Measurements from ENCODE around the gene CD84.
A peak's percentile ranks its signal among the peaks of the same experiment; 100 is the strongest.
"Not testable (repeated sequence)": the region's sequence is repeated elsewhere in the genome, so short reads cannot be mapped to it uniquely, and the experiment has no call there.

The CD84 gene

DNA sequence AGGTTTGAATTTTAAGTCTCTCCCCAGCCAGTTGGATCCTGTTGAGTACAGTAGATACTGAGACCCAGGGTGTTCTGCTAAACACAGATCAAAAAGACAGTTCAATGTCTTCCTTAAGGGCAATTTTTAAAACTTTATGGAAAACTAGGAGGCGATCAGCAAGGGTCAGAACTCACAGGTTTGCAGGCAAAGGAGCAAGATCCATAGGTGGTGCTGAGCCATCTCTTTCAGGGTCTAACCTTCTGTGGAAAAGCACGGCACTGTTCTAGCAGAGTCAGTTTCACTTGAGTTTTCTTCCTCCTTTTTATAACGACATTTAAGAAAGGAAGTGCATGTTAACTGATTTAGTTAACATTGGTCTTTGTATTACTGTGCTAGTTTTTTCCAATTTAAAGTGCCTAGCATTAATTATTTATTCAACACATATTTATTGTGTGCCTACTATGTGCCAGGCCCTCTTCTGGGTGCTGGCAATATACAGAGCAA is at the start of gene CD84:
Gene CD84, minus strand, starts transcription at position 281 of the 486 bp plus-strand sequence. Its CDS starts 59 bp downstream, at position 222.
- peaks cover 64% of the 10 kb centered on the region for H3K4me1 Mint-ChIP-seq (ENCODE audit: low read depth)
- peaks cover 27% of the 10 kb centered on the region for H3K36me3 Mint-ChIP-seq (ENCODE audit: low read depth)
- peak within 1 kb of the TSS; percentile 95 for H3K27ac Mint-ChIP-seq
- peaks cover 10% of the 10 kb centered on the region for H3K9me3 Mint-ChIP-seq
- peak within 1 kb of the TSS; percentile 90 for H3K4me3 Mint-ChIP-seq
- H3K27me3 Mint-ChIP-seq (ENCODE audit: low read depth) = no peaks in the 10 kb centered on the region
- DNase-seq (ENCODE audit: low spot score) = no peak

DNA sequence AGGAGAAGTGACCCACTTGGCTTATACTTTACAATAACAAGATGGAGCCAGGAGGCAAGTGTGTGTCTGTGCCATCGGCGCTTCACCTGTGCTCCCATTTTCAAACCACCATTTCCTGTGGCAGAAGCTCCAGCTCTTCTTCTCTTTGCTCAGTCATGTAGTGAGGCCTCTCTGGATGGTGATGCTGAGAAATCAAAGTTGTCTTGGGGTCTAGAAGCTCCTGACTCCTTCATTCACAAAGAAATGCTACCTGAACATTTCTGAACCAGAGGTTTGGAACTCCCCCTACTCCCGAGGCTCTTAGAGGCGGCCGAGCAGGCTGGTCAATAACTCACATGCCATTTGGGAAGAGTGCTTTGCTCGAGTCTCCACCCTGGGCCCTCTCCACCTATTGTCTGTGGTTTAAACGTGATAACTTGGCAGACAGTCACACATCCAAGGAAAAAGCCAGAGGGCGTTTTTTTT is 49.5 kb upstream of the CD84 start:
- Mint-ChIP-seq H3K9me3 (peaks cover 3% of the 10 kb centered on the region), H3K36me3 (ENCODE audit: low read depth) (peaks cover 89% of the 10 kb centered on the region), H3K27ac (peak overlapping the region; percentile 99), H3K4me3 (peak overlapping the region; percentile 76), H3K27me3 (ENCODE audit: low read depth) (no peaks in the 10 kb centered on the region), H3K4me1 (ENCODE audit: low read depth) (peaks cover 95% of the 10 kb centered on the region)
- DNase-seq (ENCODE audit: low spot score) = no peak

DNA sequence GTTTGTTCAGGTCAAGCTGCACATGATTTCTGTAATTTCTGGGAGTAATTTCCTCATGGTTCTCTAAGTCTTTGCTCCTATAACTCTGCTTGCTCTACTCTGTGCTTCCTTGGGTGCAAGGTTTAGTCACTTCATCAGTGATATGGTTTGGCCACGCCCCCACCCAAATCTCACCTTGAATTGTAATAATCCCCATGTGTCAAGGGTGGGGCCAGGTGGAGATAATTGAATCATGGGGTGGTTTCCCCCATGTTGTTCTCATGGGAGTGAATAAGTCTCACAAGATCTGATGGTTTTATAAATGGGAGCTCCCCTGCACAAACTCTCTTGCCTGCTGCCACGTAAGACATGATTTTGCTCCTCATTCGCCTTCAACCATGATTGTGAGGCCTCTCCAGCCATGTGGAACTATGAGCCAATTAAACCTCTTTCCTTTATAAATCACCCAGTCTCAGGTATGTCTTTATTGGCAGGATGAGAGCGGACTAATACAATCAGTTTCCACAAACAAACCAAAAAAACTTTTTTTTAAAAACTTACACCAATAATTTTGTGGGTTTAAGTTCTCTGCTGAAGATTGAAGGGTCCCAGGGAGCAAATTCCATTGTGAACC is 48.5 kb upstream of the CD84 start:
- Mint-ChIP-seq H3K4me1 (ENCODE audit: low read depth) (peaks cover 95% of the 10 kb centered on the region), H3K27ac (peak overlapping the region; percentile 99), H3K36me3 (ENCODE audit: low read depth) (peaks cover 89% of the 10 kb centered on the region), H3K4me3 (peak overlapping the region; percentile 87)
- H3K9me3 Mint-ChIP-seq; H3K27me3 Mint-ChIP-seq (ENCODE audit: low read depth): not testable (repeated sequence)
- DNase-seq (ENCODE audit: low spot score) = peak; percentile 64

DNA sequence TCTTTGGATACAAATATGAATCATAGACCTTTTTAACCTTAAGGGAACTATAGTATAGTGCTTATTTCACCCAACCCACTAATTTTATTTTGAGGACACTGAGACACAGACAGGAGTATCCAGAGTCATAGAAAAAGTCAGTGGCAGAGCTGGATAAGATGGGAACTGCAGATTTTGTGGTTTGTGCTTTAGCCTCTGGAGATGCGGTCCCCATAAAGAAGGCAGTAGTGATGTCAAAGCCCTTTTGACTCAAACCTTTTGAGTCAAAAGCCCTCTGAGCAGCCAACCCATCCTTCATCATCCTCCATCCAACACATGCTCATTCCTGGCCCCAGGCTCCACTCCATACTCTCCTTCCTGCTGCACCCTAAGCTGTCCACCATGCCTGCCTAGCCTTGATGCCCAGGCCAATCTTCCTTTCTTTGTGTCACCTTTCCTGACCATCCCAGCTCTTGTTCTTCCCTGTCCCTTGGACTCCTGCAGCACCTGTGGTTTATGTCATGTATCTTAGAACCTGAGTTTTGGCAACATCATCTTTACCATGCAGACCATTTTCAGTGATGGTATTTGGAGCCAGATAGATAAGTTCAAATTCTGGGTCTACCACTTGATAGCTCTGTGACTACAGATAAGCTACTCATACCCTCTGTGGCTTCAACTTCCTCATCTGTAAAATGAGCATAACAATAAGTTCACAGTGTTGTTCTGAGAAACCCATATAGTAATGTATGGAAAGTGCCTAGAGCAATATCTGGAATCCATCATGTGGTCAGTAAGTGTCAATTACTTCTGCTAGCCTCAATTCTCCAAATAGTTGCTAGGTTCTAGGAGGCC is 47.4 kb upstream of the CD84 start:
- Mint-ChIP-seq H3K36me3 (ENCODE audit: low read depth) (peaks cover 91% of the 10 kb centered on the region), H3K27me3 (ENCODE audit: low read depth) (no peaks in the 10 kb centered on the region), H3K9me3 (peaks cover 3% of the 10 kb centered on the region), H3K4me1 (ENCODE audit: low read depth) (peaks cover 98% of the 10 kb centered on the region), H3K4me3 (peak overlapping the region; percentile 87), H3K27ac (peak overlapping the region; percentile 99)
- DNase-seq (ENCODE audit: low spot score) = peak; percentile 16

- H3K36me3 Mint-ChIP-seq (ENCODE audit: low read depth) = peaks cover 91% of the 10 kb centered on the region
- H3K27ac Mint-ChIP-seq = peak overlapping the region; percentile 99
- H3K27me3 Mint-ChIP-seq (ENCODE audit: low read depth) = no peaks in the 10 kb centered on the region
- H3K9me3 Mint-ChIP-seq = no peaks in the 10 kb centered on the region
- DNase-seq (ENCODE audit: low spot score) = peak; percentile 78
- peak overlapping the region; percentile 87 for H3K4me3 Mint-ChIP-seq
- peaks cover 97% of the 10 kb centered on the region for H3K4me1 Mint-ChIP-seq (ENCODE audit: low read depth)
Observed at GRCh38 chr1:160625725-160626498, 46.6 kb upstream of the CD84 start.

DNA sequence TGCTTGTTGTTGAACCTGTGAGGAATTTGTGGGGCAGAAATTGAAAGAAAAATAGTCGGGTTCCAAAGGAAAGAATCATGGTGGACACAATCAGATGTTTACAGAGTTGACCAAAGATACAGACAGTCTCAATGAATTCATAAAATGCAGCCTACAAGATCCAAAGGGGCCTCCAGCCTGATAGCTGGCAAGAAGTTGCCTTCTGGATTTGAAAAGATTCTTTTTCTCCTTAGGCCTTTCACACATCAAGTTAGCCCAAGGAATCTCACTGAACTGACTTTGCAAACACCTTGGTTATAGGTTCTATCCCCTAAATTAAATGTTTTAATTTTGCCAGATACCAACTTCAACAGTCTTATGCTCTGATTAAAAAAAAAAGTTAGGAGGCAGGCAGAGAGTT is 46.0 kb upstream of the CD84 start:
- Mint-ChIP-seq H3K4me3 (peak overlapping the region; percentile 87), H3K27ac (peak overlapping the region; percentile 99), H3K27me3 (ENCODE audit: low read depth) (no peaks in the 10 kb centered on the region), H3K9me3 (no peaks in the 10 kb centered on the region), H3K36me3 (ENCODE audit: low read depth) (peaks cover 87% of the 10 kb centered on the region), H3K4me1 (ENCODE audit: low read depth) (peaks cover 92% of the 10 kb centered on the region)
- peak; percentile 2 for DNase-seq (ENCODE audit: low spot score)

- DNase-seq (ENCODE audit: low spot score) = peak; percentile 0
- H3K9me3 Mint-ChIP-seq = no peaks in the 10 kb centered on the region
- H3K36me3 Mint-ChIP-seq (ENCODE audit: low read depth) = peaks cover 88% of the 10 kb centered on the region
- peak overlapping the region; percentile 99 for H3K27ac Mint-ChIP-seq
- H3K4me3 Mint-ChIP-seq = peak overlapping the region; percentile 87
- H3K27me3 Mint-ChIP-seq (ENCODE audit: low read depth) = no peaks in the 10 kb centered on the region
- H3K4me1 Mint-ChIP-seq (ENCODE audit: low read depth) = peaks cover 90% of the 10 kb centered on the region
Observed at GRCh38 chr1:160624464-160624863, 45.2 kb upstream of the CD84 start.

DNA sequence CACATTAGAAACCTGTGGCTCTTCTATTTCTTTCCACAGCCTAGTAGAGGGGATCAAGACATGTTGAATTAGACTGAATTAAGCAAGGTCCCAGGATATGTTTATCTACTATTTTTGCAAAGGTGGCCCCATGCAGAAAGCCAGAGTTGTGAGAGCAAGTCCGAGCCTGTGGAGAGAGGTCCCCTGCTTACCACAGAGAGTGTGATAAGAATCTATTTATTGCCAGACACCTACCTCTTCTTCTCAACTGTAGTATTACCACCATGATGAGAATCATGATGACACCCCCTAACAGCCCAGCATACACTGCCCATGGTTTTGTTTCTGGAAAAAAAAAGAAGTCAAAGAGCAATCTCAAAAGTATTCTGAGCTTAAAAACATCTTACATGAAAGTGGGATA is 44.6 kb upstream of the CD84 start:
- no peaks in the 10 kb centered on the region for H3K27me3 Mint-ChIP-seq (ENCODE audit: low read depth)
- H3K9me3 Mint-ChIP-seq = peaks cover 5% of the 10 kb centered on the region
- peak; percentile 45 for DNase-seq (ENCODE audit: low spot score)
- H3K4me1 Mint-ChIP-seq (ENCODE audit: low read depth) = peaks cover 90% of the 10 kb centered on the region
- H3K4me3 Mint-ChIP-seq = peak overlapping the region; percentile 87
- peak overlapping the region; percentile 99 for H3K27ac Mint-ChIP-seq
- H3K36me3 Mint-ChIP-seq (ENCODE audit: low read depth) = peaks cover 91% of the 10 kb centered on the region

- H3K27me3 Mint-ChIP-seq (ENCODE audit: low read depth) = no peaks in the 10 kb centered on the region
- peaks cover 7% of the 10 kb centered on the region for H3K9me3 Mint-ChIP-seq
- peaks cover 87% of the 10 kb centered on the region for H3K4me1 Mint-ChIP-seq (ENCODE audit: low read depth)
- peak overlapping the region; percentile 87 for H3K4me3 Mint-ChIP-seq
- DNase-seq (ENCODE audit: low spot score) = peak; percentile 70
- H3K27ac Mint-ChIP-seq = peak overlapping the region; percentile 99
- peaks cover 89% of the 10 kb centered on the region for H3K36me3 Mint-ChIP-seq (ENCODE audit: low read depth)
Observed at GRCh38 chr1:160623227-160623633, 43.9 kb upstream of the CD84 start.

DNA sequence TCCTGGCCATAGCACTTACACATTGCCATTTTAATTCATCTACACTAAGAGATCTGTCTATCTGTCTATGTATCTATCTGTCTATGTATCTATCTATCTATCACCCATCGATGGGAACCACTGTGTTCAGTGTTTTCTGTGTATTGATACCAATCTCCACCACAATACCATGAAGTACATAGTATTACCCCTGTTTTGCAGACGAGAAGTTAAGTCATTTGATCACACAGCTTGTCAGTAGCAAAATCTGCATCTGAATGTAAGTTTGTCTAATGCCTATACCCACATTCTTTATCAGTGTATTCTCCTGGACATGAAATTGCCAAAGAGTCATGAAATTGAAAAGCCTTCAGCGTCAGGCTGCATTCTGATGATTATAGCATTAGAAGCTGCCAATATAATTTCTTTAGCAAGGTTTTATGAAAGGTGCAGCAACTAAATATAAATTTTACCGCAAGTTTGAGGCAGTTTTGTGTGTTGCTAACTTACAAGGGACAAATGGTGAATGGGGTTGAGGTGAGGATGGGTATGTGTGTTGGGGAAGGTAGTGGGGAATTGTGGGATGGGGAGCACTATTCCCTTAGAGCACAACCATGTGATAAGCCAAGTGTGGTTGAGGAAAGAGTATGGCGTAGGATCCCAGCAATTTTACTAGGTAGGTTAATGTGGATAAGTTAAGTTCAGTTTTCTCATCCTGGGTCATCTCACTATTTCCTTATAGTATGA is 43.4 kb upstream of the CD84 start:
- H3K9me3 Mint-ChIP-seq = peaks cover 7% of the 10 kb centered on the region
- peaks cover 85% of the 10 kb centered on the region for H3K4me1 Mint-ChIP-seq (ENCODE audit: low read depth)
- no peaks in the 10 kb centered on the region for H3K27me3 Mint-ChIP-seq (ENCODE audit: low read depth)
- H3K36me3 Mint-ChIP-seq (ENCODE audit: low read depth) = peaks cover 89% of the 10 kb centered on the region
- no peak for DNase-seq (ENCODE audit: low spot score)
- H3K4me3 Mint-ChIP-seq = peak overlapping the region; percentile 87
- peak overlapping the region; percentile 99 for H3K27ac Mint-ChIP-seq

DNA sequence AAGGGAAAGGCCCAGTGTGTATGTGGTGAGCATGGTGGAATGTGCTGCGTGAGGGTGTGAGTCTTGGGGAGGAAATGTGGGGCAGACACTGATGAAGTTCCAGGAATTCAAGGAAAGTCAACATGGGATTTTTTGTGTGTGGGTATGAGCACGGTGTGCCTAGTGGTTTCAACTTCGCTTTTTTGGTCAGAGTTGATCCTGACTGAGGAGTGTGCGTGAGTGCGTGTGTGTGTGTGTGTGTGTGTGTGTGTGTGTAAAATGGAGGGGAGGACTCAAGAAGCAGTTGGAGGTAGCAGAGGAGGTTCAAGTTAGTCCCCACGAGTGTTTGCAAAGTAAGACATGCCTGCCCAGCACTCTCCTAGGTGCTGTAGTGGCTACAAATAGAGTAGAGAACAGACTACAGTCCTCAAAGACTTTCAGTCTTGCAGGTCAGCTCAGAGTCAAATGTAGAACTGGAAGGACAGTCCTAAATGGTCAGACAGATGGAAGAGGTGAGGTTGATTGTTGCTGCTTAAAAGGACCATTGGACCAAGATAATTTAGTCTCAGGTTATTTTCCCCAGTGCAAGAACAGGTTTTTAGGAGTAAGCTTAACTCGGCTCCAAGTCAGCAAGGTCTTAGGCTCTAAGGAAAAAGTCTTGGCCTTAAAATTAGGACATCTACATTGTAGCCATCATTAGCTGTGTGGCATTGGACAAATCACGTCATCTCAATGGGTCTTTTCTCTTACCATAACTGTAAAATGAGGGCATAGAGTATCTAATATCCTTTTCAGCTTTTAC is 42.5 kb upstream of the CD84 start:
- no peaks in the 10 kb centered on the region for H3K27me3 Mint-ChIP-seq (ENCODE audit: low read depth)
- H3K27ac Mint-ChIP-seq = peak overlapping the region; percentile 99
- H3K4me3 Mint-ChIP-seq = peak overlapping the region; percentile 87
- H3K4me1 Mint-ChIP-seq (ENCODE audit: low read depth) = peaks cover 80% of the 10 kb centered on the region
- peak; percentile 55 for DNase-seq (ENCODE audit: low spot score)
- H3K9me3 Mint-ChIP-seq = peaks cover 7% of the 10 kb centered on the region
- peaks cover 87% of the 10 kb centered on the region for H3K36me3 Mint-ChIP-seq (ENCODE audit: low read depth)

- no peak for DNase-seq (ENCODE audit: low spot score)
- Mint-ChIP-seq H3K27me3 (ENCODE audit: low read depth) (no peaks in the 10 kb centered on the region), H3K4me1 (ENCODE audit: low read depth) (peaks cover 73% of the 10 kb centered on the region), H3K4me3 (peak overlapping the region; percentile 87), H3K9me3 (peaks cover 7% of the 10 kb centered on the region), H3K27ac (peak overlapping the region; percentile 99), H3K36me3 (ENCODE audit: low read depth) (peaks cover 86% of the 10 kb centered on the region)
Observed at GRCh38 chr1:160620942-160621632, 41.8 kb upstream of the CD84 start.

Data from T-helper 2 cell treated with Interferon-gamma antibody and Interleukin-4, amounts not matched to agents 5 μg/mL and 100 μg/mL, for 36 hours (primary cell).